Vagina (tissue), 2 donors: Measurements from ENCODE around the gene ETS1.

Source experiments
- POLR2A ChIP-seq, 2 donors: fragments of 450-650 bp; IDR thresholded peaks; one replicate each; pipeline ENCODE4 v1.6.1; 2017; ENCODE audit warnings: antibody characterized with exemption in 2 of 2, mild to moderate bottlenecking in 2 of 2, moderate library complexity in 2 of 2
- POLR2AphosphoS5 ChIP-seq, 2 donors: sonication (generic); formaldehyde crosslinking; IDR thresholded peaks; one replicate each; pipeline ENCODE4 v1.9.0; 2017; ENCODE audit warnings: antibody characterized with exemption in 2 of 2, mild to moderate bottlenecking in 2 of 2, low read depth in 1 of 2; ENCODE audit not compliant: insufficient read depth in 1 of 2
- TF ChIP-seq, protein P1 (sequence below), 3 experiments: fragments of 450-650 bp in 2 of 3; fragments of 200-600 bp in 1 of 3; sonication (generic) in 1 of 3; IDR thresholded peaks; one replicate each; pipeline ENCODE4 v1.5.1; 2017 to 2019; ENCODE audit warnings: antibody characterized with exemption in 3 of 3, mild to moderate bottlenecking in 2 of 3, moderate library complexity in 2 of 3

DNA sequence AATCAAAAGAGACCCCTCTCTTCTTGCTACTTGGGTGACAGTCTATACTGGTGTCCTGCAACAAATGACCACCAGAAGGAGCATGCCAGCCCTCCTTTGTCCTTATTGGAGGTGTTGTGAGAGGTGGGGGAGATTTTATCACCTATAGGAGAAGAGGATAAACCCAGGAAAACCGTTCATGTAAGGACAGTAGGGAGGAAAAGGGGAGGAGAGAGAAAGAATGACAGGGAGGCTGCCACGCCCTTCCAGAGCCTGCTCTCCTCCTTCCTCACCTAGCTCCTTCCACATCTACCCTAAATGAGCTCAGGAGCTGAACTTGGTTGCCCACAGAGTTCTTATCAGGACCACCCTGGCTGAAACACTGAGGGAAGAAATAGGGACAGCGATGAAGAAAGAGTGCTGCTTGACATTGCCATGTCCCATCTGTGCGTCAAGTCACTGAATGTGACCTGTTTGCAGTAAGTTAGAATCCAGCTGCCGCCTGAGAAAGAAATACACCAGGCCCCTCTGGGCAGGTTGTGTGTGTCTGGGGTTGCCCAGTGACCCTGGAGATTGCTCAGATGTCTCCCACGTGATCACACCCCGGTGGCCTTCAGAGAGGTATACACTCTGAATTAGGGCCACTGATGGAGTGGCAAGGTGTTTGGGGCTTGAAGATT lies 40.4 kb upstream of the ETS1 start:
- TF ChIP-seq POLR2A (IDR thresholded peaks at IDR 0.05) (no peak), POLR2AphosphoS5 (IDR thresholded peaks at IDR 0.05; ENCODE audit: insufficient read depth in 1 of 2, low read depth in 1 of 2) (no peak)
- TF ChIP-seq, protein P1, sequence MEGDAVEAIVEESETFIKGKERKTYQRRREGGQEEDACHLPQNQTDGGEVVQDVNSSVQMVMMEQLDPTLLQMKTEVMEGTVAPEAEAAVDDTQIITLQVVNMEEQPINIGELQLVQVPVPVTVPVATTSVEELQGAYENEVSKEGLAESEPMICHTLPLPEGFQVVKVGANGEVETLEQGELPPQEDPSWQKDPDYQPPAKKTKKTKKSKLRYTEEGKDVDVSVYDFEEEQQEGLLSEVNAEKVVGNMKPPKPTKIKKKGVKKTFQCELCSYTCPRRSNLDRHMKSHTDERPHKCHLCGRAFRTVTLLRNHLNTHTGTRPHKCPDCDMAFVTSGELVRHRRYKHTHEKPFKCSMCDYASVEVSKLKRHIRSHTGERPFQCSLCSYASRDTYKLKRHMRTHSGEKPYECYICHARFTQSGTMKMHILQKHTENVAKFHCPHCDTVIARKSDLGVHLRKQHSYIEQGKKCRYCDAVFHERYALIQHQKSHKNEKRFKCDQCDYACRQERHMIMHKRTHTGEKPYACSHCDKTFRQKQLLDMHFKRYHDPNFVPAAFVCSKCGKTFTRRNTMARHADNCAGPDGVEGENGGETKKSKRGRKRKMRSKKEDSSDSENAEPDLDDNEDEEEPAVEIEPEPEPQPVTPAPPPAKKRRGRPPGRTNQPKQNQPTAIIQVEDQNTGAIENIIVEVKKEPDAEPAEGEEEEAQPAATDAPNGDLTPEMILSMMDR (IDR thresholded peaks at IDR 0.05) = no peak
